Measurements from ENCODE around the gene IQSEC1. TPM values are rescaled to one million over a fixed set of nuclear protein-coding genes. Genes with fewer than 3 reads are reported as not detected.
"Not testable (repeated sequence)": the region's sequence is repeated elsewhere in the genome, so short reads cannot be mapped to it uniquely, and the experiment has no call there.

IQSEC1 gene
- total RNA-seq, 1 experiment from 2014 or later = 13.0 TPM

DNA sequence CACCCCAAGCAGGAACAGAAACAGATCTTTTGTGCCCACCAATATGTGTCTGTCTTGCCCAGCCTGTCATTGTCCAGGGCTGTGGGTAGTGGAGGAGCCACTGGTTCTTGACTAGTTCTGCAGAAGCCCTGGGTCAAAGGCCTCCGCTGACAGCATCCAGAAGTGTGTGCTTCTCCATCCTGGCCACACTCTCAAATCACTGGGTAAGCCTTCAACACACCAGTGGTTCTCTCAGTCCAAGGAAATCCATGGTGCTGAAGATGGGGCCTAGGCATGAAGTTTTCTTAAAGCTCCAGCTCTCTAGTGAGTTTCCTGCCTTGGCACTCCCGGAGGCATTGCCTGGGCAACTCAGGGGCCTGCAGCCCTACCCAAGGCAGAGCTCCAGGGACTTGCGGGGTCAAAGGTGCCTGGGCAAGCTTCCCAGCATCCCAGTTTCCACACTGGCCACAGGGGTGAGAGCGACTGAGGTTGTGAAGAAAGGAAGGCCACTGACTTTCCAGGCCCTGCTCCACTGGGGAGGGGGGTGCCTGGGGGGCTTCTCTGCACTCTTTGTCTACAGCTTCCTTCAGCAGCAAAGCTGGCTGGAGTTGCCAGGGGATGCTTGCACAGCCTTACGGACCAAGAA is 193.9 kb downstream of the IQSEC1 start:
- TF ChIP-seq, protein P1, sequence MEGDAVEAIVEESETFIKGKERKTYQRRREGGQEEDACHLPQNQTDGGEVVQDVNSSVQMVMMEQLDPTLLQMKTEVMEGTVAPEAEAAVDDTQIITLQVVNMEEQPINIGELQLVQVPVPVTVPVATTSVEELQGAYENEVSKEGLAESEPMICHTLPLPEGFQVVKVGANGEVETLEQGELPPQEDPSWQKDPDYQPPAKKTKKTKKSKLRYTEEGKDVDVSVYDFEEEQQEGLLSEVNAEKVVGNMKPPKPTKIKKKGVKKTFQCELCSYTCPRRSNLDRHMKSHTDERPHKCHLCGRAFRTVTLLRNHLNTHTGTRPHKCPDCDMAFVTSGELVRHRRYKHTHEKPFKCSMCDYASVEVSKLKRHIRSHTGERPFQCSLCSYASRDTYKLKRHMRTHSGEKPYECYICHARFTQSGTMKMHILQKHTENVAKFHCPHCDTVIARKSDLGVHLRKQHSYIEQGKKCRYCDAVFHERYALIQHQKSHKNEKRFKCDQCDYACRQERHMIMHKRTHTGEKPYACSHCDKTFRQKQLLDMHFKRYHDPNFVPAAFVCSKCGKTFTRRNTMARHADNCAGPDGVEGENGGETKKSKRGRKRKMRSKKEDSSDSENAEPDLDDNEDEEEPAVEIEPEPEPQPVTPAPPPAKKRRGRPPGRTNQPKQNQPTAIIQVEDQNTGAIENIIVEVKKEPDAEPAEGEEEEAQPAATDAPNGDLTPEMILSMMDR (conservative IDR thresholded peaks at IDR 0.05; ENCODE audit: low read depth, low read length) = no peak
- no peak for TF ChIP-seq EZH2 (IDR thresholded peaks at IDR 0.05; ENCODE audit: borderline replicate concordance, low read depth, low read length, poor library complexity, severe bottlenecking)
- Histone ChIP-seq H3K4me1 (ENCODE audit: insufficient read depth, low read length, poor library complexity, severe bottlenecking) (peaks cover 3% of the 10 kb centered on the region), H3K9me3 (ENCODE audit: low read depth, low read length, poor library complexity, severe bottlenecking) (no peaks in the 10 kb centered on the region), H3K4me3 (ENCODE audit: low read depth, low read length, poor library complexity, severe bottlenecking) (no peak overlapping the region), H3K36me3 (ENCODE audit: insufficient read depth, low read length, poor library complexity, severe bottlenecking) (no peaks in the 10 kb centered on the region), H3K27me3 (replicated peaks; ENCODE audit: insufficient read depth, low read depth, low read length, poor library complexity) (no peaks in the 10 kb centered on the region), H3K27ac (ENCODE audit: low read depth, low read length, poor library complexity, severe bottlenecking) (no peak overlapping the region)
- POLR2A ChIA-PET (ENCODE audit: low non-redundant PET) = no interaction called here
- BruUV-seq (replicated peaks) = no TSS peak
- intact Hi-C loops (cut with micrococcal nuclease; ENCODE audit: unreplicated experiment) = no loop called here
- DNase-seq (ENCODE audit: low spot score) = no peak
- CTCF ChIA-PET = no interaction called here

DNA sequence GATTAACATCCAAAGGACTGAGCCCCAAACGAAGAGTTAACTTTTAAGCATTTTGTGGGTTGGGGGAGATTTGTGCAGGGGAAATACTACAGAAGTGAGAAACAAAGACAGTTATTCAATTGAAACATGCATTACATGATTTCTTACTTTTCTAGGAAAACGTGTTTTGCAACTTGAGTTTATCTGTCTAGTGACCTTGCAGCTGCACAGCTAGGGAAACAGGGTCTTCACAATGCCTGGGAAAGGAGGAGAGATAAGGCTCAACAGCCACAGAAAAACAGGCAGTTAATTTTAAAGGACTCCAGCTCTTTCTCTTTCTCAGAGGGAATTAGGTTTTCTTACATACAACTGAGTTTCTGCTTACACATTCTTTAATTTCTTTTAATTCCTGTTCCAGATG is 194.5 kb downstream of the IQSEC1 start:
- H3K4me1 ChIP-seq (ENCODE audit: insufficient read depth, low read length, poor library complexity, severe bottlenecking); BruUV-seq (replicated peaks); H3K36me3 ChIP-seq (ENCODE audit: insufficient read depth, low read length, poor library complexity, severe bottlenecking); H3K27me3 ChIP-seq (replicated peaks; ENCODE audit: insufficient read depth, low read depth, low read length, poor library complexity); H3K9me3 ChIP-seq (ENCODE audit: low read depth, low read length, poor library complexity, severe bottlenecking); intact Hi-C loops (cut with micrococcal nuclease; ENCODE audit: unreplicated experiment); CTCF ChIA-PET; POLR2A ChIA-PET (ENCODE audit: low non-redundant PET); H3K27ac ChIP-seq (ENCODE audit: low read depth, low read length, poor library complexity, severe bottlenecking); H3K4me3 ChIP-seq (ENCODE audit: low read depth, low read length, poor library complexity, severe bottlenecking); DNase-seq (ENCODE audit: low spot score): not testable (repeated sequence)

DNA sequence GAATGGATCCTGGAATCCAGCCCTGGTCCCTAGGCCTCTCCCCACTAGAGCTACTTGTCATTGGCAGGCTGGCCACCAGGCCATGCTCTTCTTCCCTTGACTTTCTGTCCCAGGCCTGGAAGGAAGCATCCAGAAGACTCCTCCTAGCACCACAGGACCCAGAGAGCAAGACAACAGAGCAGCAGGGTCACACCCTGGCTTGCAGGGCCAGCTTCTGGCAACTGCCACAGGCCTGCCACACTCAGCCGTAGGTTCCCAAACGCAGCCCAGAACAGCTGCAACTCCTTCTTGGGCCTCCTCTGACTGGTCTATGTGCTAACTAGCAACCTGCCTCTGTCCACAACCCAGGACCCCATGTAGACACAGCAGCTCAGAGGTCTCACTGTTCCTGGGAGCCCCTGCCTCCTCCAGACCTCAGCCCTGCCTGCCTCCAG is 195.1 kb downstream of the IQSEC1 start:
- Histone ChIP-seq H3K27ac (ENCODE audit: low read depth, low read length, poor library complexity, severe bottlenecking) (no peak overlapping the region), H3K27me3 (replicated peaks; ENCODE audit: insufficient read depth, low read depth, low read length, poor library complexity) (no peaks in the 10 kb centered on the region), H3K9me3 (ENCODE audit: low read depth, low read length, poor library complexity, severe bottlenecking) (no peaks in the 10 kb centered on the region), H3K36me3 (ENCODE audit: insufficient read depth, low read length, poor library complexity, severe bottlenecking) (no peaks in the 10 kb centered on the region), H3K4me3 (ENCODE audit: low read depth, low read length, poor library complexity, severe bottlenecking) (no peak overlapping the region), H3K4me1 (ENCODE audit: insufficient read depth, low read length, poor library complexity, severe bottlenecking) (no peaks in the 10 kb centered on the region)
- ChIA-PET POLR2A (ENCODE audit: low non-redundant PET) (no interaction called here), CTCF (no interaction called here)
- no peak for TF ChIP-seq EZH2 (IDR thresholded peaks at IDR 0.05; ENCODE audit: borderline replicate concordance, low read depth, low read length, poor library complexity, severe bottlenecking)
- TF ChIP-seq, protein P1 (conservative IDR thresholded peaks at IDR 0.05; ENCODE audit: low read depth, low read length) = no peak
- intact Hi-C loops (cut with micrococcal nuclease; ENCODE audit: unreplicated experiment) = no loop called here
- no TSS peak for BruUV-seq (replicated peaks)
- no peak for DNase-seq (ENCODE audit: low spot score)

DNA sequence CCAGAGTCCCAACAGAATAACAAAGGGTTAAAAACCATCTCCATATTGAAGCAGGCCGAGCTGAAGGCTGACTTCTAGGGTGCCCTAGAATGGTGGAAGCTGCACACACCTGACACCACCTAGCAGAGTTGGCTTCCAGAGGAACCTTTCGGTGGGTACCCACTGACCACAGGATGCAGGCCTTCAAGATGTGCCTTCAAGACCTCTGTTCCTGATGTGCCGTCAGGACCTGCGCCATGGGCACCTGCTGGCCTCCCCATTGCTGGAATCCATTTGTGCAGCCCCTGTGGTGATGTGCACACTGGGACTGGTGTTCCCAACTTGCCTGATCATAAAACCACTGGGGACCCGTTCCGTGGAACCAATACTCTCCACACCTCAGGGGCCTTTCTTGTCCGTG is 196.2 kb downstream of the IQSEC1 start:
- no TSS peak for BruUV-seq (replicated peaks)
- H3K4me3 ChIP-seq (ENCODE audit: low read depth, low read length, poor library complexity, severe bottlenecking) = no peak overlapping the region
- no peaks in the 10 kb centered on the region for H3K36me3 ChIP-seq (ENCODE audit: insufficient read depth, low read length, poor library complexity, severe bottlenecking)
- ChIA-PET CTCF (no interaction called here), POLR2A (ENCODE audit: low non-redundant PET) (no interaction called here)
- no peaks in the 10 kb centered on the region for H3K9me3 ChIP-seq (ENCODE audit: low read depth, low read length, poor library complexity, severe bottlenecking)
- H3K27ac ChIP-seq (ENCODE audit: low read depth, low read length, poor library complexity, severe bottlenecking) = no peak overlapping the region
- H3K4me1 ChIP-seq (ENCODE audit: insufficient read depth, low read length, poor library complexity, severe bottlenecking) = no peaks in the 10 kb centered on the region
- DNase-seq (ENCODE audit: low spot score) = no peak
- H3K27me3 ChIP-seq (replicated peaks; ENCODE audit: insufficient read depth, low read depth, low read length, poor library complexity) = no peaks in the 10 kb centered on the region
- TF ChIP-seq EZH2 (IDR thresholded peaks at IDR 0.05; ENCODE audit: borderline replicate concordance, low read depth, low read length, poor library complexity, severe bottlenecking) = no peak
- TF ChIP-seq, protein P1 (conservative IDR thresholded peaks at IDR 0.05; ENCODE audit: low read depth, low read length) = no peak
- intact Hi-C loops (cut with micrococcal nuclease; ENCODE audit: unreplicated experiment) = no loop called here

All from A673 (cell line).